Neural cell (in vitro differentiated cells): ENCODE measurements around the gene CNFN. TPM values are rescaled to one million over a fixed set of nuclear protein-coding genes. Genes with fewer than 3 reads are reported as not detected.

Source experiments
- H2AFZ ChIP-seq: fragments of 200-600, 300-800 bp; sonication (generic), shearing (Covaris generic); 2 replicates; pipeline ENCODE4 v1.6.0; 2014; ENCODE audit warnings: low read depth, mild to moderate bottlenecking, antibody characterized with exemption, low read length, moderate library complexity
- H3F3A ChIP-seq: fragments of 200-600 bp; shearing (Covaris generic); 2 replicates; pipeline ENCODE4 v1.6.1; 2016; ENCODE audit warnings: mild to moderate bottlenecking, moderate library complexity, mixed read lengths, antibody characterized with exemption, low read length; ENCODE audit not compliant: insufficient read depth, poor library complexity, severe bottlenecking
- H3K27ac ChIP-seq: fragments of 200-600, 300-800 bp; sonication (generic), shearing (Covaris generic); 2 replicates; pipeline ENCODE4 v1.5.1; 2014; ENCODE audit warnings: mild to moderate bottlenecking, low read length, moderate library complexity
- H3K27me3 ChIP-seq: fragments of 300-800, 200-600 bp; sonication (generic), shearing (Covaris generic); 2 replicates; pipeline ENCODE4 v1.6.0; 2014; ENCODE audit warnings: mild to moderate bottlenecking, low read depth, low read length, moderate library complexity; ENCODE audit not compliant: insufficient read depth
- H3K36me3 ChIP-seq: fragments of 300-800, 200-600 bp; sonication (generic), shearing (Covaris generic); 2 replicates; pipeline ENCODE4 v1.5.1; 2014; ENCODE audit warnings: mild to moderate bottlenecking, antibody characterized with exemption, low read length, moderate library complexity; ENCODE audit not compliant: insufficient read depth
- H3K4me2 ChIP-seq: fragments of 300-800, 200-600 bp; sonication (generic), shearing (Covaris generic); 2 replicates; pipeline ENCODE4 v1.6.0; 2014; ENCODE audit warnings: mild to moderate bottlenecking, low read length
- H3K4me3 ChIP-seq: fragments of 300-800, 200-600 bp; sonication (generic), shearing (Covaris generic); 2 replicates; pipeline ENCODE4 v1.5.1; 2014; ENCODE audit warnings: mild to moderate bottlenecking, low read length, moderate library complexity
- H3K79me2 ChIP-seq: fragments of 200-600 bp; shearing (Covaris generic); replicated peaks from 2 replicates; pipeline ENCODE4 v1.6.0; 2014; ENCODE audit warnings: mild to moderate bottlenecking, low read length, moderate library complexity; ENCODE audit not compliant: insufficient read depth
- H3K9ac ChIP-seq: fragments of 300-800, 200-600 bp; sonication (generic), shearing (Covaris generic); 2 replicates; pipeline ENCODE4 v1.6.1; 2016; ENCODE audit warnings: mild to moderate bottlenecking, low read length, mixed read lengths
- H3K9me2 ChIP-seq: fragments of 200-600 bp; shearing (Covaris generic); 2 replicates; pipeline ENCODE4 v1.6.1; 2016; ENCODE audit warnings: mild to moderate bottlenecking, low read length, mixed read lengths; ENCODE audit not compliant: insufficient read depth
- H3K9me3 ChIP-seq: fragments of 200-600, 300-800 bp; sonication (generic), shearing (Covaris generic); 2 replicates; pipeline ENCODE4 v1.6.1; 2016; ENCODE audit warnings: mild to moderate bottlenecking, mixed run types, low read length, moderate library complexity, mixed read lengths
- H4K20me1 ChIP-seq: fragments of 200-600 bp; shearing (Covaris generic); 2 replicates; pipeline ENCODE4 v1.6.1; 2016; ENCODE audit warnings: mild to moderate bottlenecking, mixed run types; ENCODE audit not compliant: insufficient read depth
- CTCF ChIP-seq: fragments of 450-650 bp; IDR thresholded peaks from 2 replicates; pipeline ENCODE4 v1.5.1; 2014; ENCODE audit warnings: antibody characterized with exemption, mild to moderate bottlenecking, moderate library complexity; ENCODE audit not compliant: poor library complexity, severe bottlenecking
- EP300 ChIP-seq: fragments of 450-650 bp; conservative IDR thresholded peaks from 2 replicates; pipeline ENCODE4 v1.6.1; 2014; ENCODE audit warnings: antibody characterized with exemption, mild to moderate bottlenecking, moderate library complexity; ENCODE audit not compliant: poor library complexity, severe bottlenecking
- EZH2 ChIP-seq: fragments of 200-600, 300-800 bp; shearing (Covaris generic), sonication (generic); IDR thresholded peaks from 2 replicates; pipeline ENCODE4 v1.6.1; 2014; ENCODE audit warnings: antibody characterized with exemption, low read length, borderline replicate concordance, mild to moderate bottlenecking; ENCODE audit not compliant: insufficient read depth, poor library complexity, severe bottlenecking
- MXI1 ChIP-seq: fragments of 450-650 bp; conservative IDR thresholded peaks from 2 replicates; pipeline ENCODE4 v1.6.1; 2014; ENCODE audit warnings: antibody characterized with exemption, mild to moderate bottlenecking; ENCODE audit not compliant: poor library complexity, severe bottlenecking
- POLR2AphosphoS5 ChIP-seq: IDR thresholded peaks from 2 replicates; pipeline ENCODE4 v1.6.1; 2012
- RAD21 ChIP-seq: fragments of 450-650 bp; conservative IDR thresholded peaks from 2 replicates; pipeline ENCODE4 v1.6.1; 2014; ENCODE audit warnings: antibody characterized with exemption, mild to moderate bottlenecking, moderate library complexity
- SMC3 ChIP-seq: fragments of 450-650 bp; conservative IDR thresholded peaks from 2 replicates; pipeline ENCODE4 v1.6.1; 2014; ENCODE audit warnings: antibody characterized with exemption, mild to moderate bottlenecking, moderate library complexity; ENCODE audit not compliant: poor library complexity
- TAF1 ChIP-seq: IDR thresholded peaks from 2 replicates; pipeline ENCODE4 v1.6.1; 2012; ENCODE audit warnings: low read depth
- polyA plus RNA-seq: library from polyadenylated mRNA; depleted of rRNA; stranded (reverse); fragments of >200 nt; gene quantifications from 2 replicates; pipeline ENCODE4 v1.2.3, GENCODE V29; 2014
- TF ChIP-seq, protein P1 (sequence below): IDR thresholded peaks from 2 replicates; pipeline ENCODE4 v1.6.1; 2012; ENCODE audit warnings: borderline replicate concordance

CNFN gene
- polyA plus RNA-seq, 1 donor from 2014 or later = not detected

GRCh38 chr19:42411581-42412178, 21.6 kb upstream of the CNFN start:
- no peaks in the 10 kb centered on the region for H3K9me3 ChIP-seq
- H3K9ac ChIP-seq = no peak overlapping the region
- H3K27ac ChIP-seq = no peak overlapping the region
- no peaks in the 10 kb centered on the region for H3K9me2 ChIP-seq
- no peaks in the 10 kb centered on the region for H3K36me3 ChIP-seq
- no peak overlapping the region for H3K4me3 ChIP-seq
- no peaks in the 10 kb centered on the region for H3F3A ChIP-seq
- H2AFZ ChIP-seq = no peak overlapping the region
- H4K20me1 ChIP-seq = no peaks in the 10 kb centered on the region
- H3K79me2 ChIP-seq = no peaks in the 10 kb centered on the region
- no peak overlapping the region for H3K4me2 ChIP-seq
- H3K27me3 ChIP-seq = no peaks in the 10 kb centered on the region
- no peak for TF ChIP-seq POLR2AphosphoS5
- no peak for TF ChIP-seq EZH2
- TF ChIP-seq, protein P1, sequence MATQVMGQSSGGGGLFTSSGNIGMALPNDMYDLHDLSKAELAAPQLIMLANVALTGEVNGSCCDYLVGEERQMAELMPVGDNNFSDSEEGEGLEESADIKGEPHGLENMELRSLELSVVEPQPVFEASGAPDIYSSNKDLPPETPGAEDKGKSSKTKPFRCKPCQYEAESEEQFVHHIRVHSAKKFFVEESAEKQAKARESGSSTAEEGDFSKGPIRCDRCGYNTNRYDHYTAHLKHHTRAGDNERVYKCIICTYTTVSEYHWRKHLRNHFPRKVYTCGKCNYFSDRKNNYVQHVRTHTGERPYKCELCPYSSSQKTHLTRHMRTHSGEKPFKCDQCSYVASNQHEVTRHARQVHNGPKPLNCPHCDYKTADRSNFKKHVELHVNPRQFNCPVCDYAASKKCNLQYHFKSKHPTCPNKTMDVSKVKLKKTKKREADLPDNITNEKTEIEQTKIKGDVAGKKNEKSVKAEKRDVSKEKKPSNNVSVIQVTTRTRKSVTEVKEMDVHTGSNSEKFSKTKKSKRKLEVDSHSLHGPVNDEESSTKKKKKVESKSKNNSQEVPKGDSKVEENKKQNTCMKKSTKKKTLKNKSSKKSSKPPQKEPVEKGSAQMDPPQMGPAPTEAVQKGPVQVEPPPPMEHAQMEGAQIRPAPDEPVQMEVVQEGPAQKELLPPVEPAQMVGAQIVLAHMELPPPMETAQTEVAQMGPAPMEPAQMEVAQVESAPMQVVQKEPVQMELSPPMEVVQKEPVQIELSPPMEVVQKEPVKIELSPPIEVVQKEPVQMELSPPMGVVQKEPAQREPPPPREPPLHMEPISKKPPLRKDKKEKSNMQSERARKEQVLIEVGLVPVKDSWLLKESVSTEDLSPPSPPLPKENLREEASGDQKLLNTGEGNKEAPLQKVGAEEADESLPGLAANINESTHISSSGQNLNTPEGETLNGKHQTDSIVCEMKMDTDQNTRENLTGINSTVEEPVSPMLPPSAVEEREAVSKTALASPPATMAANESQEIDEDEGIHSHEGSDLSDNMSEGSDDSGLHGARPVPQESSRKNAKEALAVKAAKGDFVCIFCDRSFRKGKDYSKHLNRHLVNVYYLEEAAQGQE = no peak
- no peak for TF ChIP-seq CTCF
- no peak for TF ChIP-seq MXI1
- TF ChIP-seq EP300 = no peak
- no peak for TF ChIP-seq RAD21
- no peak for TF ChIP-seq TAF1
- TF ChIP-seq SMC3 = no peak

- Histone ChIP-seq H3K79me2 (no peaks in the 10 kb centered on the region), H3K4me2 (no peak overlapping the region), H3K27ac (no peak overlapping the region), H3K9me3 (no peaks in the 10 kb centered on the region), H3K9ac (no peak overlapping the region), H3K9me2 (no peaks in the 10 kb centered on the region), H3K27me3 (no peaks in the 10 kb centered on the region), H2AFZ (no peak overlapping the region), H4K20me1 (no peaks in the 10 kb centered on the region), H3F3A (no peaks in the 10 kb centered on the region), H3K36me3 (no peaks in the 10 kb centered on the region), H3K4me3 (no peak overlapping the region)
- no peak for TF ChIP-seq SMC3
- TF ChIP-seq EP300 = no peak
- no peak for TF ChIP-seq EZH2
- TF ChIP-seq RAD21 = no peak
- no peak for TF ChIP-seq MXI1
These were observed 20.3 kb upstream of the CNFN start for GRCh38 chr19:42410371-42410770.
